GM21360 (cell line): ENCODE measurements around the gene RARS1.

Experiments used
- ATAC-seq: cut with Tn5 transposase; IDR thresholded peaks from one replicate; pipeline ENCODE4 v1.9.1; 2021; ENCODE audit warnings: mild to moderate bottlenecking, moderate library complexity; ENCODE audit not compliant: unreplicated experiment

The RARS1 gene

GRCh38 chr5:168553377-168554130 lies 67.3 kb downstream of the RARS1 start:
- no peak for ATAC-seq

- no peak for ATAC-seq
Observed at GRCh38 chr5:168557389-168557788, 71.1 kb downstream of the RARS1 start.

- no peak for ATAC-seq
Observed at GRCh38 chr5:168562279-168562678, 76.0 kb downstream of the RARS1 start.

- ATAC-seq = no peak
Observed at GRCh38 chr5:168563959-168564358, 77.7 kb downstream of the RARS1 start.

- no peak for ATAC-seq
Observed at GRCh38 chr5:168568738-168569137, 82.5 kb downstream of the RARS1 start.
